Body of pancreas (tissue), 4 donors: ENCODE data around the gene ABHD4.

Experiments used
- CTCF ChIP-seq, 7 experiments: fragments of 450-650 bp in 4 of 7; fragments of 200-600 bp in 3 of 7; sonication (generic) in 3 of 7; IDR thresholded peaks; one replicate each; pipeline ENCODE4 v1.5.1; 2016 to 2019; ENCODE audit warnings: antibody characterized with exemption in 7 of 7
- POLR2A ChIP-seq, 3 donors: fragments of 450-650 bp; IDR thresholded peaks; one replicate each; pipeline ENCODE4 v1.6.1; 2016; ENCODE audit warnings: antibody characterized with exemption in 3 of 3, mild to moderate bottlenecking in 2 of 3

GRCh38 chr14:22651586-22651985 is 53.5 kb downstream of the ABHD4 start:
- TF ChIP-seq CTCF (IDR thresholded peaks at IDR 0.05) (no peak), POLR2A (IDR thresholded peaks at IDR 0.05) (no peak)
